ENCODE results near the gene CBX1. TPM values are rescaled to one million over a fixed set of nuclear protein-coding genes. Genes with fewer than 3 reads are reported as not detected.

The CBX1 gene
- total and polyA plus RNA-seq, 2 of the 13 experiments (the other 11 are each of a cell fraction or from before 2014, with no cell fraction given): 17.8 to 108 TPM

DNA sequence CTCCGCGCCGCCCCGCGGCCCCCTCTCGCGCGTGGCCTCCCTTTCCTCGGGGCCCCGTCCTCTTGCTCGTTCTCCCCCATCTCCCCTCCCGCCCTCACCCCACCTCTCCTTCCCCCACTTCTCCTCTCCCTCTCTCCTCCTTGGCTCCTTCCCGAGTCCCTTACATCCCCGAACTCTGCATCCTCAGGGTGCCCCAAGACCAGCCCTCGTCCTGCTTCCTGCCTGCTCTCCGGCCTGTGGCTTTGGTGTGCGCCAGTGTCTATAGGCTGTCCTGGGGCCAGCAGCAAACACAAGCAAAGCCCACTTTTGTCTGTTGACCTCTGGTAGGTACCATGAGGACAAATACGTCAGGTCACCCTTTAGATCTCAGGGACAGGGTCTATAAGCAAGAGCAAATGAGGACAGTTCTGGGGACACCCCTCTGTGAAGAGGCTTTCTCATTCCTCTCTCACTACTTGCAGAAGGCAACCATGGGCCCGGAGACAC is 63.4 kb downstream of the CBX1 start (continued):
- TF ChIP-seq HNRNPK (IDR thresholded peaks at IDR 0.05; ENCODE audit: low read depth, low read length, poor library complexity, severe bottlenecking): peak; percentile 1

GRCh38 chr17:48037036-48037837 is 64.0 kb downstream of the CBX1 start, which contains the start of gene COPZ2:
Gene COPZ2, minus strand, starts transcription at chr17:48037797. Its CDS starts 20 bp downstream, at chr17:48037777.
- peaks cover 1 to 54% of the 10 kb centered on the region in 2 experiments; a peak in 4 of 5 replicates for H3K27me3 ChIP-seq (ENCODE audit: control insufficient read depth in 1 of 2, insufficient read depth in 2 of 2, low read length in 2 of 2)
- intact Hi-C loops (cut with micrococcal nuclease; ENCODE audit: unreplicated experiment) (loop anchor here (1.0 kb wide), 1 partner anchor 37 kb away; no protein-coding TSS in a partner anchor), in situ Hi-C loops (cut with HindIII; ENCODE audit: extremely low pct_ligation_motif_present, low pct_unique_long_range_greater_than_20kb) (no loop called here)
- no peak within 1 kb of the TSS for H2AFZ ChIP-seq (ENCODE audit: low read length)
- DNase-seq (ENCODE audit: low spot score) (peak; percentile 50), FAIRE-seq (no peak), ATAC-seq (peak; percentile 89)
- no peaks in the 10 kb centered on the region for H4K20me1 ChIP-seq (ENCODE audit: insufficient read depth, low read length)
- POLR2A ChIA-PET: interaction anchor here (1.1 to 4.5 kb wide), 2 partner anchors 12 to 31 kb away, joined by 3 to 25 read pairs; partner anchors contain the start of gene NFE2L1
- 1% methylated on average over 17 of the region's 73 CpGs for WGBS (ENCODE audit: low lambda C conversion rate)
- H3K4me1 ChIP-seq (ENCODE audit: insufficient read depth, low read length): peaks cover 27% of the 10 kb centered on the region
- H3K4me3 ChIP-seq (replicated peaks in 1 of 3; ENCODE audit: insufficient read depth in 1 of 3, low read depth in 2 of 3, low read length in 3 of 3): peak within 1 kb of the TSS; percentile 74 to 86 (median 82)
- BruUV-seq (replicated peaks): no TSS peak
- no peak within 1 kb of the TSS for H3K27ac ChIP-seq (ENCODE audit: extremely low read length, insufficient read depth, low read length)
- H3K4me2 ChIP-seq (ENCODE audit: low read depth, low read length): peak within 1 kb of the TSS; percentile 96
- peak within 1 kb of the TSS; percentile 62 for H3K9ac ChIP-seq (ENCODE audit: insufficient read depth, low read depth, low read length)
- H3K9me3 ChIP-seq (ENCODE audit: low read length): no peaks in the 10 kb centered on the region
- no peaks in the 10 kb centered on the region for H3K79me2 ChIP-seq (ENCODE audit: insufficient read depth, low read length)
- CTCF ChIA-PET (ENCODE audit: low intra/inter-chr PET ratio, low total read pairs): interaction anchor here (1.7 to 2.3 kb wide), 2 partner anchors 11 to 37 kb away, joined by 4 to 19 read pairs; no protein-coding TSS in a partner anchor
- H3K36me3 ChIP-seq (replicated peaks in 1 of 2; ENCODE audit: control insufficient read depth in 1 of 2, insufficient read depth in 2 of 2, low read length in 2 of 2): no peaks in the 10 kb centered on the region
- TF ChIP-seq HMGXB3 (CRISPR knock-in tag; IDR thresholded peaks at IDR 0.05; ENCODE audit: borderline replicate concordance) (no peak), ZMAT3 (CRISPR knock-in tag; conservative IDR thresholded peaks at IDR 0.05) (0 out of 2 replicates have a peak, but pooled peaks have one; percentile 11), STAT5B (CRISPR knock-in tag; IDR thresholded peaks at IDR 0.05) (no peak), KDM4B (CRISPR knock-in tag; IDR thresholded peaks at IDR 0.05) (no peak), RORA (CRISPR knock-in tag; IDR thresholded peaks at IDR 0.05) (no peak), ZNF567 (CRISPR knock-in tag; IDR thresholded peaks at IDR 0.05; ENCODE audit: borderline replicate concordance) (0 out of 2 replicates have a peak, but pooled peaks have one; percentile 39), KAT8 (CRISPR knock-in tag; IDR thresholded peaks at IDR 0.05) (peak; percentile 42; the same call in 1 of the 2 replicates), ZMAT5 (CRISPR knock-in tag; IDR thresholded peaks at IDR 0.05; ENCODE audit: borderline replicate concordance, low read depth) (no peak), ZNF639 (CRISPR knock-in tag; conservative IDR thresholded peaks at IDR 0.05) (no peak)
- TF ChIP-seq, protein P1, sequence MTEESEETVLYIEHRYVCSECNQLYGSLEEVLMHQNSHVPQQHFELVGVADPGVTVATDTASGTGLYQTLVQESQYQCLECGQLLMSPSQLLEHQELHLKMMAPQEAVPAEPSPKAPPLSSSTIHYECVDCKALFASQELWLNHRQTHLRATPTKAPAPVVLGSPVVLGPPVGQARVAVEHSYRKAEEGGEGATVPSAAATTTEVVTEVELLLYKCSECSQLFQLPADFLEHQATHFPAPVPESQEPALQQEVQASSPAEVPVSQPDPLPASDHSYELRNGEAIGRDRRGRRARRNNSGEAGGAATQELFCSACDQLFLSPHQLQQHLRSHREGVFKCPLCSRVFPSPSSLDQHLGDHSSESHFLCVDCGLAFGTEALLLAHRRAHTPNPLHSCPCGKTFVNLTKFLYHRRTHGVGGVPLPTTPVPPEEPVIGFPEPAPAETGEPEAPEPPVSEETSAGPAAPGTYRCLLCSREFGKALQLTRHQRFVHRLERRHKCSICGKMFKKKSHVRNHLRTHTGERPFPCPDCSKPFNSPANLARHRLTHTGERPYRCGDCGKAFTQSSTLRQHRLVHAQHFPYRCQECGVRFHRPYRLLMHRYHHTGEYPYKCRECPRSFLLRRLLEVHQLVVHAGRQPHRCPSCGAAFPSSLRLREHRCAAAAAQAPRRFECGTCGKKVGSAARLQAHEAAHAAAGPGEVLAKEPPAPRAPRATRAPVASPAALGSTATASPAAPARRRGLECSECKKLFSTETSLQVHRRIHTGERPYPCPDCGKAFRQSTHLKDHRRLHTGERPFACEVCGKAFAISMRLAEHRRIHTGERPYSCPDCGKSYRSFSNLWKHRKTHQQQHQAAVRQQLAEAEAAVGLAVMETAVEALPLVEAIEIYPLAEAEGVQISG (CRISPR knock-in tag; IDR thresholded peaks at IDR 0.05): peak; percentile 44; the same call in 1 of the 2 replicates
